Measurements from ENCODE around the gene PIKFYVE. TPM values are rescaled to one million over a fixed set of nuclear protein-coding genes. Genes with fewer than 3 reads are reported as not detected.

Gene PIKFYVE
- total RNA-seq, 6 experiments from 2014 or later, result 10.7 to 16.0 (median 13.2) TPM

- WGBS (ENCODE audit: insufficient coverage, low coverage, low lambda C conversion rate, missing lambda C conversion rate), result 67% methylated on average over 1 of the region's 1 CpG
- Histone ChIP-seq H3K9me3 (peaks cover 0 to 6% (median 0%) of the 10 kb centered on the region in 4 donors), H3K27me3 (no peaks in the 10 kb centered on the region), H3K27ac (no peak overlapping the region), H3K4me3 (no peak overlapping the region), H3K36me3 (no peaks in the 10 kb centered on the region), H3K4me1 (no peaks in the 10 kb centered on the region)
- no peak for TF ChIP-seq POLR2A (IDR thresholded peaks at IDR 0.05)
- no peak for TF ChIP-seq CTCF (IDR thresholded peaks at IDR 0.05)
- intact Hi-C loops (cut with DNase I), result no loop called here
- no peak for DNase-seq
- ATAC-seq, result no peak
These were observed 133.1 kb downstream of the PIKFYVE start for GRCh38 chr2:208399201-208399600.

- TF ChIP-seq POLR2A (IDR thresholded peaks at IDR 0.05) (no peak), CTCF (IDR thresholded peaks at IDR 0.05) (no peak)
- intact Hi-C loops (cut with DNase I), result no loop called here
- 19% methylated on average over 16 of the region's 82 CpGs for WGBS (ENCODE audit: insufficient coverage, low coverage, low lambda C conversion rate, missing lambda C conversion rate)
- DNase-seq (peak in 2 of 3 donors; percentile 22 to 47), ATAC-seq (peak; percentile 22 to 51 (median 26))
- Histone ChIP-seq H3K9me3 (no peaks in the 10 kb centered on the region), H3K27ac (no peak within 1 kb of the TSS), H3K4me3 (peak within 1 kb of the TSS in 2 of 3 donors; percentile 3 to 15), H3K36me3 (no peaks in the 10 kb centered on the region), H3K4me1 (peaks cover 0 to 7% (median 0%) of the 10 kb centered on the region in 4 donors), H3K27me3 (peaks cover 0 to 11% of the 10 kb centered on the region in 2 donors)
These were observed 140.7 kb downstream of the PIKFYVE start, which contains the start of gene PTH2R for GRCh38 chr2:208406474-208407451. TSS of gene PTH2R (plus strand) at chr2:208406792. CDS start at chr2:208407044, 252 bp downstream.

- ATAC-seq, result peak in 3 of 4 donors; percentile 35 to 46 (median 41)
- intact Hi-C loops (cut with DNase I), result no loop called here
- 22% methylated on average over 9 of the region's 9 CpGs for WGBS (ENCODE audit: insufficient coverage, low coverage, low lambda C conversion rate, missing lambda C conversion rate)
- peaks cover 0 to 7% (median 0%) of the 10 kb centered on the region in 4 donors for H3K4me1 ChIP-seq
- H3K9me3 ChIP-seq, result no peaks in the 10 kb centered on the region
- TF ChIP-seq CTCF (IDR thresholded peaks at IDR 0.05) (peak; percentile 15 to 26 (median 19)), POLR2A (IDR thresholded peaks at IDR 0.05) (no peak)
- no peak overlapping the region for H3K27ac ChIP-seq
- no peaks in the 10 kb centered on the region for H3K36me3 ChIP-seq
- DNase-seq, result no peak
- H3K4me3 ChIP-seq, result no peak overlapping the region
- H3K27me3 ChIP-seq, result peaks cover 0 to 11% of the 10 kb centered on the region in 2 donors
These were observed 141.6 kb downstream of the PIKFYVE start for GRCh38 chr2:208407667-208408066.

Other genes starting within 250 kb of the PIKFYVE start
- 10 to 100 TPM in 2 of 6 experiments, 1 to 10 TPM in 4; 4.4 to 13.4 (median 8.9) TPM for gene PLEKHM3, start 240.7 kb upstream of the PIKFYVE start, total RNA-seq
- gene CRYGD, start 141.7 kb upstream of the PIKFYVE start, total RNA-seq, result not detected
- gene CRYGC, start 136.4 kb upstream of the PIKFYVE start, total RNA-seq, result not detected
- not detected for gene CRYGB, start 120.1 kb upstream of the PIKFYVE start, total RNA-seq
- gene CRYGA, start 102.7 kb upstream of the PIKFYVE start, total RNA-seq, result not detected
- not detected for gene C2orf80, start 76.2 kb upstream of the PIKFYVE start, total RNA-seq
- 100 to 1,000 TPM; 147 to 682 (median 184) TPM for gene IDH1, start 11.2 kb upstream of the PIKFYVE start, total RNA-seq
- under 1 TPM in 3 of 6 experiments, not detected in 3; 0.07 to 0.19 (median 0.16) TPM for gene PTH2R, start 140.5 kb downstream of the PIKFYVE start, total RNA-seq

Data from right lobe of liver (tissue), 6 donors.